Right lobe of liver (tissue), 4 donors: ENCODE measurements around the gene SPATA21.
"Not testable (repeated sequence)": the region's sequence is repeated elsewhere in the genome, so short reads cannot be mapped to it uniquely, and the experiment has no call there.

Experiments
- POLR2A ChIP-seq: fragments of 450-650 bp; IDR thresholded peaks from one replicate; pipeline ENCODE4 v1.6.1; 2017; ENCODE audit warnings: antibody characterized with exemption, mild to moderate bottlenecking
- TF ChIP-seq, protein P1 (sequence below), 4 donors: fragments of 200-600 bp in 3 of 4; fragments of 450-650 bp in 1 of 4; IDR thresholded peaks; one replicate each; pipeline versions ENCODE4 v1.5.1 to v1.8.0; 2016 to 2022; ENCODE audit warnings: antibody characterized with exemption in 4 of 4, mild to moderate bottlenecking in 2 of 4
- donor health status: DM: no; HTN: no; CAD: no.
- donor health status: DM: no; HTN: no; CAD: no.
- donor health status: DM: no; HTN: yes; CAD: no.

DNA sequence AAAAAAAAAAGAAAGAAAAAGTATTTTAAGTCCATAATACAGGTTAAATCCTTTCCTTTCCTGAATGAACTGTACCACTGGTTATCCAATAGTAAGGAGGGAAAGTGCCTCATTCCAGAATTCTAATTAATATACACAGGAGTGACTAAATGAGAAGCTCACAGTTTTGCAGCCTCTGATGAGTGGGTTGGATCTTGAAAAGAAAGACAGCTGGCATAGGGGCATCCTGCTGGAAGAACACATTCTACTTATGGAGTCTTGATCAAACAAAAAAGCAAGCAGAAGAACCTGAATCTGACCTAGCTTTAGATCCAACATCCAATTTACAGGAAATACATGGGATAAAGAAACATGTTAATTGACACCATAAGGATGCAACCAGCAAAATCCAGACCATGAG is 49.8 kb upstream of the SPATA21 start:
- TF ChIP-seq, protein P1, sequence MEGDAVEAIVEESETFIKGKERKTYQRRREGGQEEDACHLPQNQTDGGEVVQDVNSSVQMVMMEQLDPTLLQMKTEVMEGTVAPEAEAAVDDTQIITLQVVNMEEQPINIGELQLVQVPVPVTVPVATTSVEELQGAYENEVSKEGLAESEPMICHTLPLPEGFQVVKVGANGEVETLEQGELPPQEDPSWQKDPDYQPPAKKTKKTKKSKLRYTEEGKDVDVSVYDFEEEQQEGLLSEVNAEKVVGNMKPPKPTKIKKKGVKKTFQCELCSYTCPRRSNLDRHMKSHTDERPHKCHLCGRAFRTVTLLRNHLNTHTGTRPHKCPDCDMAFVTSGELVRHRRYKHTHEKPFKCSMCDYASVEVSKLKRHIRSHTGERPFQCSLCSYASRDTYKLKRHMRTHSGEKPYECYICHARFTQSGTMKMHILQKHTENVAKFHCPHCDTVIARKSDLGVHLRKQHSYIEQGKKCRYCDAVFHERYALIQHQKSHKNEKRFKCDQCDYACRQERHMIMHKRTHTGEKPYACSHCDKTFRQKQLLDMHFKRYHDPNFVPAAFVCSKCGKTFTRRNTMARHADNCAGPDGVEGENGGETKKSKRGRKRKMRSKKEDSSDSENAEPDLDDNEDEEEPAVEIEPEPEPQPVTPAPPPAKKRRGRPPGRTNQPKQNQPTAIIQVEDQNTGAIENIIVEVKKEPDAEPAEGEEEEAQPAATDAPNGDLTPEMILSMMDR (IDR thresholded peaks at IDR 0.05): not testable (repeated sequence)
- not testable (repeated sequence) for TF ChIP-seq POLR2A
